SK-N-SH (cell line): Measurements from ENCODE around the gene TFRC. TPM values are rescaled to one million over a fixed set of nuclear protein-coding genes. Genes with fewer than 3 reads are reported as not detected.
"Not testable (repeated sequence)": the region's sequence is repeated elsewhere in the genome, so short reads cannot be mapped to it uniquely, and the experiment has no call there.

Source experiments
- CTCF ChIA-PET: fragments of 300-600, 350-600 bp; formaldehyde crosslinking; extraction: SDS; loops from one replicate; lab custom pipeline; 2021; lab: Yijun Ruan, JAX
- POLR2A ChIA-PET: fragments of 350-600 bp; sonication (Branson Sonifier 250); formaldehyde crosslinking; extraction: SDS; loops from one replicate; lab custom pipeline; 2020; ENCODE audit warnings: antibody characterized with exemption, inconsistent platforms; lab: Yijun Ruan, JAX
- DNase-seq: peaks from one replicate; pipeline ENCODE4 v3.0.0; 2012
- H2AFZ ChIP-seq: fragments of 200-600 bp; sonication (generic); 2 replicates; pipeline ENCODE4 v1.8.1; 2016; ENCODE audit warnings: antibody characterized with exemption, mild to moderate bottlenecking, low read depth
- H3F3A ChIP-seq: fragments of 200-600 bp; sonication (generic); replicated peaks from 2 replicates; pipeline ENCODE3; 2016; ENCODE audit warnings: antibody characterized with exemption, mild to moderate bottlenecking; ENCODE audit not compliant: insufficient read depth
- H3K27ac ChIP-seq, 2 experiments: fragments of 200-500 bp in 1 of 2; fragments of 200-600 bp in 1 of 2; sonication (Bioruptor generic) in 1 of 2; sonication (generic), shearing (Covaris generic) in 1 of 2; 2 replicates each; pipeline versions ENCODE4 v1.5.1 to v1.6.1; 2014 to 2016; ENCODE audit warnings: low read depth in 2 of 2, inconsistent platforms in 1 of 2, low read length in 1 of 2, mild to moderate bottlenecking in 1 of 2, mixed read lengths in 1 of 2
- H3K27me3 ChIP-seq: fragments of 200-600 bp; sonication (generic), shearing (Covaris generic); 2 replicates; pipeline ENCODE4 v1.6.1; 2016; ENCODE audit warnings: mixed run types; ENCODE audit not compliant: insufficient read depth
- H3K36me3 ChIP-seq, 2 experiments: fragments of 200-500 bp in 1 of 2; fragments of 200-600 bp in 1 of 2; sonication (Bioruptor generic) in 1 of 2; sonication (generic) in 1 of 2; replicated peaks in 1 of 2; 2 replicates each; pipeline versions ENCODE3 to v1.5.1; 2014 to 2016; ENCODE audit warnings: low read length in 1 of 2, mild to moderate bottlenecking in 1 of 2; ENCODE audit not compliant: insufficient read depth in 2 of 2, control insufficient read depth in 1 of 2
- H3K4me1 ChIP-seq, 2 experiments: fragments of 200-500 bp in 1 of 2; fragments of 200-600 bp in 1 of 2; sonication (Bioruptor generic) in 1 of 2; sonication (generic), shearing (Covaris generic) in 1 of 2; 2 replicates each; pipeline versions ENCODE4 v1.5.1 to v1.6.1; 2014 to 2016; ENCODE audit warnings: low read depth in 1 of 2, low read length in 1 of 2, mixed run types in 1 of 2; ENCODE audit not compliant: insufficient read depth in 2 of 2, control insufficient read depth in 1 of 2
- H3K4me2 ChIP-seq: fragments of 200-600 bp; sonication (generic), shearing (Covaris generic); 2 replicates; pipeline ENCODE4 v1.6.1; 2017; ENCODE audit warnings: mixed run types
- H3K4me3 ChIP-seq, 2 experiments: fragments of 200-500 bp in 1 of 2; fragments of 200-600 bp in 1 of 2; sonication (Bioruptor generic) in 1 of 2; sonication (generic), shearing (Covaris generic) in 1 of 2; 2 replicates each; pipeline versions ENCODE4 v1.5.1 to v1.8.1; 2014 to 2016; ENCODE audit warnings: low read depth in 2 of 2, inconsistent platforms in 1 of 2, low read length in 1 of 2, mild to moderate bottlenecking in 1 of 2, mixed read lengths in 1 of 2, moderate library complexity in 1 of 2
- H3K79me2 ChIP-seq: fragments of 200-600 bp; sonication (generic); 2 replicates; pipeline ENCODE4 v1.8.1; 2017; ENCODE audit warnings: mild to moderate bottlenecking; ENCODE audit not compliant: insufficient read depth
- H3K9ac ChIP-seq: fragments of 200-600 bp; sonication (generic); 2 replicates; pipeline ENCODE4 v1.6.1; 2017; ENCODE audit warnings: mixed run types
- H3K9me2 ChIP-seq: fragments of 200-600 bp; sonication (generic); 2 replicates; pipeline ENCODE4 v1.6.1; 2017; ENCODE audit warnings: mixed run types
- H3K9me3 ChIP-seq: fragments of 200-600 bp; sonication (generic); 2 replicates; pipeline ENCODE4 v1.6.1; 2017; ENCODE audit warnings: mixed run types, mild to moderate bottlenecking, moderate library complexity
- H4K20me1 ChIP-seq: fragments of 200-600 bp; sonication (generic); 2 replicates; pipeline ENCODE4 v1.6.1; 2017; ENCODE audit warnings: mild to moderate bottlenecking, mixed run types; ENCODE audit not compliant: insufficient read depth
- CTCF ChIP-seq: fragments of 200-600 bp; sonication (generic); IDR thresholded peaks from 2 replicates; pipeline ENCODE4 v1.6.1; 2017; ENCODE audit warnings: antibody characterized with exemption, mild to moderate bottlenecking, moderate library complexity
- FOSL2 ChIP-seq: IDR thresholded peaks from 2 replicates; pipeline ENCODE4 v1.4.0; 2012; ENCODE audit warnings: low read depth, mild to moderate bottlenecking, moderate library complexity, borderline replicate concordance
- FOXJ3 ChIP-seq: sonication (generic); formaldehyde crosslinking; IDR thresholded peaks from 2 replicates; pipeline ENCODE4 v1.5.1; 2020; ENCODE audit warnings: mild to moderate bottlenecking, missing genetic modification reagents
- IRF3 ChIP-seq: fragments of 150-350 bp; IDR thresholded peaks from 2 replicates; pipeline ENCODE4 v1.6.1; 2016; ENCODE audit warnings: mild to moderate bottlenecking, low read depth, low read length
- MAX ChIP-seq: IDR thresholded peaks from 2 replicates; pipeline ENCODE4 v1.4.0; 2012; ENCODE audit warnings: low read depth
- MEF2A ChIP-seq: IDR thresholded peaks from 2 replicates; pipeline ENCODE4 v1.4.0; 2012; ENCODE audit warnings: low read depth, borderline replicate concordance
- MXI1 ChIP-seq: IDR thresholded peaks from 2 replicates; pipeline ENCODE4 v1.6.1; 2012; ENCODE audit warnings: mild to moderate bottlenecking, low read depth, low read length, improper control_type of control experiment
- NFIC ChIP-seq: IDR thresholded peaks from 2 replicates; pipeline ENCODE4 v1.4.0; 2012; ENCODE audit warnings: borderline replicate concordance
- POLR2AphosphoS5 ChIP-seq: IDR thresholded peaks from 2 replicates; pipeline ENCODE4 v1.6.1; 2012; ENCODE audit warnings: low read depth, low read length
- RCOR1 ChIP-seq: fragments of 150-350 bp; IDR thresholded peaks from 2 replicates; pipeline ENCODE4 v1.6.1; 2017; ENCODE audit warnings: antibody characterized with exemption, low read length
- REST ChIP-seq: IDR thresholded peaks from 2 replicates; pipeline ENCODE4 v1.6.1; 2012; ENCODE audit warnings: mild to moderate bottlenecking, low read depth, low read length, moderate library complexity
- RFX5 ChIP-seq: IDR thresholded peaks from 2 replicates; pipeline ENCODE4 v1.6.1; 2012; ENCODE audit warnings: mild to moderate bottlenecking, improper control_type of control experiment, low read length
- SIN3A ChIP-seq: IDR thresholded peaks from 2 replicates; pipeline ENCODE4 v1.6.1; 2012; ENCODE audit warnings: low read depth, mild to moderate bottlenecking, low read length, moderate library complexity, borderline replicate concordance
- SMC3 ChIP-seq: IDR thresholded peaks from 2 replicates; pipeline ENCODE4 v1.6.1; 2012; ENCODE audit warnings: low read depth, low read length, improper control_type of control experiment
- TAF1 ChIP-seq: IDR thresholded peaks from 2 replicates; pipeline ENCODE4 v1.6.1; 2012; ENCODE audit warnings: low read depth, mild to moderate bottlenecking, low read length, moderate library complexity, borderline replicate concordance
- USF2 ChIP-seq: fragments of 150-350 bp; IDR thresholded peaks from 2 replicates; pipeline ENCODE4 v1.6.1; 2017; ENCODE audit warnings: antibody characterized with exemption, low read length, low read depth, borderline replicate concordance
- YY1 ChIP-seq: IDR thresholded peaks from 2 replicates; pipeline ENCODE4 v1.4.0; 2012; ENCODE audit warnings: low read depth, mild to moderate bottlenecking
- WGBS: methylation state at CpG from one replicate; pipeline ENCODE4 v1.1.6; 2017; ENCODE audit warnings: low lambda C conversion rate; 5-methylcytosine and 5-hydroxymethylcytosine counted together
- polyA plus RNA-seq, 3 experiments: library from polyadenylated mRNA; depleted of rRNA; stranded (reverse); fragments of >200 nt; gene quantifications; 2 replicates each; pipeline ENCODE4 v1.2.3, GENCODE V29; 2012

Gene TFRC
- polyA plus RNA-seq, 1 of the 3 experiments (the other 2 are of a cell fraction), result 35.0 TPM

- no peak for TF ChIP-seq FOSL2
These were observed 24.0 kb downstream of the TFRC start (continued) for GRCh38 chr3:196057760-196058331.

- H3K4me2 ChIP-seq, DNase-seq, H3K4me1 ChIP-seq, H3K9me3 ChIP-seq, POLR2A ChIA-PET, H4K20me1 ChIP-seq, H3K4me3 ChIP-seq, H3K79me2 ChIP-seq, H3K9me2 ChIP-seq, H2AFZ ChIP-seq, H3K27me3 ChIP-seq, H3K9ac ChIP-seq, H3K27ac ChIP-seq, H3F3A ChIP-seq: not testable (repeated sequence)
- WGBS, result over 99% methylated on average over 6 of the region's 6 CpGs
- H3K36me3 ChIP-seq, result peaks cover 74% of the 10 kb centered on the region in 2 experiments
- CTCF ChIA-PET, result interaction anchor here (0.6 to 1.4 kb wide), 3 partner anchors 140 to 206 kb away, joined by 3 to 5 read pairs (median 4); no protein-coding TSS in a partner anchor
These were observed 25.5 kb downstream of the TFRC start for GRCh38 chr3:196056371-196056770.

GRCh38 chr3:196055683-196056270 lies 26.1 kb downstream of the TFRC start:
- 87% methylated on average over 2 of the region's 10 CpGs for WGBS
- peaks cover 72 to 75% of the 10 kb centered on the region in 2 experiments for H3K36me3 ChIP-seq
- no peaks in the 10 kb centered on the region for H3K9me2 ChIP-seq
- CTCF ChIA-PET, result interaction anchor here (2.2 to 2.7 kb wide), 2 partner anchors 17 to 141 kb away, joined by 8 to 12 read pairs; no protein-coding TSS in a partner anchor
- no peaks in the 10 kb centered on the region for H4K20me1 ChIP-seq
- H3K4me3 ChIP-seq, result no peak overlapping the region
- H3K27me3 ChIP-seq, result no peaks in the 10 kb centered on the region
- POLR2A ChIA-PET, result no interaction called here
- no peaks in the 10 kb centered on the region for H3K79me2 ChIP-seq
- no peaks in the 10 kb centered on the region for H3K9me3 ChIP-seq
- no peak overlapping the region for H3K27ac ChIP-seq
- no peak for TF ChIP-seq MXI1
- no peak for TF ChIP-seq YY1
- no peak for TF ChIP-seq TAF1
- no peak for TF ChIP-seq REST
- no peak for TF ChIP-seq SIN3A
- no peak for TF ChIP-seq USF2
- TF ChIP-seq IRF3, result no peak
- TF ChIP-seq RFX5, result no peak
- no peak for TF ChIP-seq POLR2AphosphoS5
- TF ChIP-seq NFIC, result no peak
- TF ChIP-seq CTCF, result no peak
- TF ChIP-seq SMC3, result no peak
- TF ChIP-seq RCOR1, result no peak
- no peak for TF ChIP-seq FOXJ3 (CRISPR knock-in tag)
- no peak for TF ChIP-seq MAX
- TF ChIP-seq MEF2A, result no peak
- H2AFZ ChIP-seq, result no peak overlapping the region
- H3F3A ChIP-seq, result peaks cover 3% of the 10 kb centered on the region
- no peak for DNase-seq
- no peak overlapping the region for H3K9ac ChIP-seq
- H3K4me1 ChIP-seq, result peaks cover 0 to 11% of the 10 kb centered on the region in 2 experiments; a peak in 2 of 4 replicates
- no peak overlapping the region for H3K4me2 ChIP-seq
